ENCODE results near the gene ITGB6. TPM values are rescaled to one million over a fixed set of nuclear protein-coding genes. Genes with fewer than 3 reads are reported as not detected.

ITGB6 gene
- total RNA-seq, 1 experiment from 2014 or later, result 6.9 TPM

GRCh38 chr2:160063271-160063670 lies 136.8 kb downstream of the ITGB6 start:
- Mint-ChIP-seq H3K4me3 (ENCODE audit: unreplicated experiment) (peak overlapping the region; percentile 82), H3K4me1 (ENCODE audit: insufficient read depth, unreplicated experiment) (peaks cover 18% of the 10 kb centered on the region), H3K27me3 (ENCODE audit: insufficient read depth, unreplicated experiment) (no peaks in the 10 kb centered on the region), H3K36me3 (ENCODE audit: insufficient read depth, unreplicated experiment) (no peaks in the 10 kb centered on the region), H3K27ac (ENCODE audit: low read depth, unreplicated experiment) (peak overlapping the region; percentile 78), H3K9me3 (ENCODE audit: unreplicated experiment) (no peaks in the 10 kb centered on the region)
- ChIA-PET POLR2A (interaction anchor here (1.0 to 1.6 kb wide), 6 partner anchors 8 to 46 kb away, joined by 3 to 7 read pairs (median 5); no protein-coding TSS in a partner anchor), CTCF (no interaction called here)
- no TSS peak for BruUV-seq (replicated peaks)
- no peak for TF ChIP-seq CTCF (IDR thresholded peaks at IDR 0.05; ENCODE audit: unreplicated experiment)
- no peak for DNase-seq (ENCODE audit: unreplicated experiment)
- intact Hi-C loops (cut with micrococcal nuclease), result no loop called here

GRCh38 chr2:160062292-160063005 lies 137.6 kb downstream of the ITGB6 start, which contains the start of gene PLA2R1:
PLA2R1 (minus strand) TSS chr2:160062615; CDS start chr2:160062403, 212 bp downstream.
- BruUV-seq (replicated peaks), result no TSS peak
- H3K9me3 Mint-ChIP-seq (ENCODE audit: unreplicated experiment), result no peaks in the 10 kb centered on the region
- H3K36me3 Mint-ChIP-seq (ENCODE audit: insufficient read depth, unreplicated experiment), result no peaks in the 10 kb centered on the region
- no peak for TF ChIP-seq CTCF (IDR thresholded peaks at IDR 0.05; ENCODE audit: unreplicated experiment)
- peak within 1 kb of the TSS; percentile 78 for H3K27ac Mint-ChIP-seq (ENCODE audit: low read depth, unreplicated experiment)
- DNase-seq (ENCODE audit: unreplicated experiment), result peak; percentile 58
- ChIA-PET POLR2A (interaction anchor here (0.9 to 1.6 kb wide), 8 partner anchors 8 to 59 kb away, joined by 3 to 7 read pairs (median 4); no protein-coding TSS in a partner anchor), CTCF (no interaction called here)
- H3K4me1 Mint-ChIP-seq (ENCODE audit: insufficient read depth, unreplicated experiment), result peaks cover 22% of the 10 kb centered on the region
- H3K4me3 Mint-ChIP-seq (ENCODE audit: unreplicated experiment), result peak within 1 kb of the TSS; percentile 82
- no peaks in the 10 kb centered on the region for H3K27me3 Mint-ChIP-seq (ENCODE audit: insufficient read depth, unreplicated experiment)
- intact Hi-C loops (cut with micrococcal nuclease), result no loop called here

- peaks cover 23% of the 10 kb centered on the region for H3K4me1 Mint-ChIP-seq (ENCODE audit: insufficient read depth, unreplicated experiment)
- H3K36me3 Mint-ChIP-seq (ENCODE audit: insufficient read depth, unreplicated experiment), result no peaks in the 10 kb centered on the region
- CTCF ChIA-PET, result no interaction called here
- H3K27me3 Mint-ChIP-seq (ENCODE audit: insufficient read depth, unreplicated experiment), result no peaks in the 10 kb centered on the region
- DNase-seq (ENCODE audit: unreplicated experiment), result no peak
- H3K4me3 Mint-ChIP-seq (ENCODE audit: unreplicated experiment), result peak overlapping the region; percentile 82
- TF ChIP-seq CTCF (IDR thresholded peaks at IDR 0.05; ENCODE audit: unreplicated experiment), result no peak
- no TSS peak for BruUV-seq (replicated peaks)
- POLR2A ChIA-PET, result interaction anchor here (0.6 to 1.6 kb wide), 7 partner anchors 9 to 325 kb away, joined by 3 to 7 read pairs (median 3); no protein-coding TSS in a partner anchor
- intact Hi-C loops (cut with micrococcal nuclease), result no loop called here
- peak overlapping the region; percentile 78 for H3K27ac Mint-ChIP-seq (ENCODE audit: low read depth, unreplicated experiment)
- H3K9me3 Mint-ChIP-seq (ENCODE audit: unreplicated experiment), result no peaks in the 10 kb centered on the region
These were observed 138.2 kb downstream of the ITGB6 start for GRCh38 chr2:160061944-160062291.

- Mint-ChIP-seq H3K4me3 (ENCODE audit: unreplicated experiment) (peak overlapping the region; percentile 82), H3K27me3 (ENCODE audit: insufficient read depth, unreplicated experiment) (no peaks in the 10 kb centered on the region), H3K9me3 (ENCODE audit: unreplicated experiment) (no peaks in the 10 kb centered on the region), H3K36me3 (ENCODE audit: insufficient read depth, unreplicated experiment) (no peaks in the 10 kb centered on the region), H3K4me1 (ENCODE audit: insufficient read depth, unreplicated experiment) (peaks cover 27% of the 10 kb centered on the region), H3K27ac (ENCODE audit: low read depth, unreplicated experiment) (no peak overlapping the region)
- intact Hi-C loops (cut with micrococcal nuclease), result no loop called here
- TF ChIP-seq CTCF (IDR thresholded peaks at IDR 0.05; ENCODE audit: unreplicated experiment), result no peak
- CTCF ChIA-PET, result no interaction called here
- BruUV-seq (replicated peaks), result no TSS peak
- POLR2A ChIA-PET, result interaction anchor here (0.6 to 1.5 kb wide), 5 partner anchors 9 to 325 kb away, joined by 3 to 7 read pairs (median 3); no protein-coding TSS in a partner anchor
- no peak for DNase-seq (ENCODE audit: unreplicated experiment)
These were observed 138.5 kb downstream of the ITGB6 start for GRCh38 chr2:160061533-160061932.

Measured in MCF 10A (cell line).